NCI-H2081 (cell line): ENCODE measurements around the gene RTP1.
"Not testable (repeated sequence)": the region's sequence is repeated elsewhere in the genome, so short reads cannot be mapped to it uniquely, and the experiment has no call there.

Experiments
- DNase-seq, 2 experiments: peaks; one replicate each; lab custom pipeline; 2025; lab: John Stamatoyannopoulos, UW

Gene RTP1

DNA sequence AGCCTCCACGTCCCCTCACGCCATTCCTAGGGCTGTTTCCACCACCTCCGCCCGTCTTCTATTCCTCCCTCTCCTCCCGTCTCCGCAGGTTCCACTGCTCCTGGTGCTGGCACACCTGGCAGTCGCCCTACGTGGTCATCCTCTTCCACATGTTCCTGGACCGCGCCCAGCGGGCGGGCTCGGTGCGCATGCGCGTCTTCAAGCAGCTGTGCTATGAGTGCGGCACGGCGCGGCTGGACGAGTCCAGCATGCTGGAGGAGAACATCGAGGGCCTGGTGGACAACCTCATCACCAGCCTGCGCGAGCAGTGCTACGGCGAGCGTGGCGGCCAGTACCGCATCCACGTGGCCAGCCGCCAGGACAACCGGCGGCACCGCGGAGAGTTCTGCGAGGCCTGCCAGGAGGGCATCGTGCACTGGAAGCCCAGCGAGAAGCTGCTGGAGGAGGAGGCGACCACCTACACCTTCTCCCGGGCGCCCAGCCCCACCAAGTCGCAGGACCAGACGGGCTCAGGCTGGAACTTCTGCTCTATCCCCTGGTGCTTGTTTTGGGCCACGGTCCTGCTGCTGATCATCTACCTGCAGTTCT, 2.3 kb downstream of the RTP1 start:
- not testable (repeated sequence) for DNase-seq

DNA sequence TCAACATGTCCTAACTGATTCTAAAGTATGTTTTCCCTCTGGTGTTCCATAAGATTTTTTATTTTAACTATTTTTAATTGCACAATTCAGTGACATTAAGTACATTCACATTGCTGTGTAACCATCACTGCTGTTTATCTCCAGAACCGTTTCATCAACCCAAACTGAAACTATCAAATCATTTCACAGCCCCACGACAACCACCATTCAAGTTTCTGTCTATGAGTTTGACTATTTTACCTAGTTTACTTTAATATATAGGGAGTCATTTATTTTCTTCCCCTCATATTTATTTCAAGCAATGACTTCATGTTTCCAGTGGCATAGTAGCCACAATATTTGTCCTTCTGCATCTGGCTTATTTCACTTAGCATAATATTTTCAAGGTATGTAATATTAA, 8.4 kb downstream of the RTP1 start:
- no peak for DNase-seq

DNA sequence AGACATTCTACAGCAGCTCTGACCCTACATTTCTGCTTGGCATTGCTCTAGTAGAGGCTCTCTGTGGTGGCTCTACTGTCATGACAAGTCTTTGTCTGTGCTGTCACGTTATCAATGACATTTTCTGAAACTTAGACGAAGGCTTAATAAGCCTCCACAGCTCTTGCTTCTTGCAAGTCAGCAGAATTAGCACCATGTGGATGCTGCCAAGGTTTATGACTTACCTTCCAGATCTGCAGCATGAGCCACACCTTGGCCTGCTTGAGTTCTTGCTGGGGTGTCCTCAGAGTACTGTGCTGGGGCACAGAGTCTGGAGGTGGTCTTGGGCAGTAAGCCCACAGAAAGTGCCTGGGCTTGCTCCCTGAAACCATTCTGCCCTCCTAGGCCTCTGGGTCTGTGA, 9.8 kb downstream of the RTP1 start:
- DNase-seq = no peak

DNA sequence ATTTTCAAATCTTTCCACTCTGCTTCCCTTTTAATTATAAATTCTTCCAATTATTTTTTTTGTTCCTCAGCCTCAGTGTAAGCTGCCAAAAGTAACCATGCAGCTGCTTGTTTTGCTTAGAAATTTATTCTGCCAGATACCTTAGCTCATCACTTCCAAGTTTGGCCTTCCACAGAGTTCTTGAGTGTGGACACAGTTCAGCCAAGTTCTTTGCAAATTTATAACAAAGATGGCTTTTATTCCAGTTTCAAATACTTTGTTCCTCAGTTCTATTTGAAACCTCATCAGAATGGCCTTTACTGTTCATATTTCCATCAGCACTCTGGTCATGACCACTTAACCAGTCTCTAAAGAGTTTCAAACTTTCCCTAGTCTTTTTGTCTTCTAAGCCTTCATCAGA, 10.3 kb downstream of the RTP1 start:
- no peak for DNase-seq

DNA sequence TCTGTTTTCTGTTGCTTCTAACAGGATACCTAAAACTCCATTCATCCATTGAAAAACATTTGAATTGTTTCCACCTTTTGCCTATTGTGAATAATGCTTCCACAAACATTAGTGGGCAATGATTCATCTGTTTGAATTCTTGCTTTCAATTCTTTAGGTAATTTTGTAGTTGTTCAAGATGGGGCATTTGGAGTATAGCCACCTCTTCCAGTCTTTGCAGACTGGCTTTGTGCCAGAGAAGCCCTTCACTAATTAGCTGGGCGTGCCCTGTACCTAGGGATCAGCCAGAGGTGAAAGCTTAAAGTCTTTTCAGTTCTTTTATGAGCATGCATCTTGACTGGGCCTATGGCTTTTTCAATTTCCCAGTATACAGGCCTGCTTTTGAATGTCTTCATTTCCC, 10.9 kb downstream of the RTP1 start:
- DNase-seq = peak in 1 of 2 experiments; percentile 11

DNA sequence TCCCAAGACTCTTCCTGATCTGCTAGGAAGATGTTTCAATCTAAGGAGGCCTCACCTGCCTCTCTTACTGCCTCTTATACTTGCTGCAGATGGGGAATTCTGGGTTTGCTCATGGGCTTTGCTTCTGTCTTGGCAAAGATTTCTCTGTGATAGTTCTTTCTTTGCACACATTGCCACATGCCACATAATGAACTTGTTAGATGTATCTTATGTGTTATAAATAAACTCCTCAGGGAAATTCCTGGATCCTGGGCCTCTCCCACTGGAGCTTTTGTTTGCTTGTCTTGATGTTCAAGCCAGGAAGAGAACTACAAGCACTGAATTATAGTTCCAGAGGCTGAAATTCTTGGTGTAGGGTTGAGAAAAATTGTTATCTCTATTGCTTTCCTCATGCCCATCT, 12.2 kb downstream of the RTP1 start:
- no peak for DNase-seq

DNA sequence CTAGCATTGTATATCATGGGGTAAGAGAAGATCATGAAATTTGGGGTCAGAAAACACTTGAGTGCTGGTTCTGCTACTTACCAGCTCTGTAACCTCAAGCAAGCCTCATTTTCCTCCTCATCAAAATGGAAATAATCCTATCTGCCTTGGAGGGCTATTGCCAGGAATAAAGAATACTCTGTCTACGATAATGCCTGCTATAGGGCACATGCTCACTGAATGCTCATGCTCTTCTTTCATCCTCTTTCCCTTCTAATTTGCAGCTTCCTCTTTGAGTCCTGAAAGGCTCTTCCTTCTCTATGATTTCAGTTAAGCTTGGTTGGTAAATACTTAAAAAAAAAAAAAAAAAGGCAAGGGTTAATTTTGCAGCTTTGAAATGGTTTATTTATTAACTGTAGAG, 12.8 kb downstream of the RTP1 start:
- DNase-seq = no peak

DNA sequence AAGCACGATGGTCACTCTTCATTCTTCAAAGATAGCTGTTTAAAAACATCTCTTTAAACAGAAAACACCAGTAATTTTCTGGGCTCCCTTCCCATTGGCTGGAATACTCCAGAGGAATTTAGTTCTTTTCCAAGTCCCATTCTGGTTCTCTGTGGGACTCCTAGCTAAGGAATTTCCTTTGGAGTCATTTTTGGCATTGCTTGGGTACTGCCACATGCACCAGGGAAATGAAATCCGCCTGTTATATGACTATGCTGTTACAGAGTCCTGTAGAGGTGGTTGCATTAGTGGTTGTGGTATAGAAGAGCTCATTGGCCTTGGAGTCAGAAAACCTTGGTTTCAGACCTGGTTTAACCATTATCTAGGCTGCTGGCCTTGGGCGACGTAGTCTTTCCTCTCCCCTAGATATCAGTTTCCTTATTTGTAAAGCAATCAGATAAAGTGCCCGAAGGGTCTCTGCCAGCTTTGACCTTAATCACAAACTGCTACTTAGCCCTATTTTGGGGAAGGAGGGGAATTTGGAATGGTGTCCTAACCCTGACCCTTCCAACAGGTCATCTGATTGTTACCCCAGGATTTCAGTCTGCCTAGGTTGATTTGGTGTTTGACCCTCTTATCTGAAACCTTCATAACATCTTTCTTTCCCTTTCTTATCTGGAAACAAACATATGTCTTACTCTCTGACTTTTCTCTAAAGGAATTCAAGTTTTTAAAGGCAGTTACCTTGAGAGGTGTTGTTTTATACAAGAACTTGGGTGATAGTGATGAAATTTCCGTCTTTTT, 13.4 kb downstream of the RTP1 start:
- no peak for DNase-seq

DNA sequence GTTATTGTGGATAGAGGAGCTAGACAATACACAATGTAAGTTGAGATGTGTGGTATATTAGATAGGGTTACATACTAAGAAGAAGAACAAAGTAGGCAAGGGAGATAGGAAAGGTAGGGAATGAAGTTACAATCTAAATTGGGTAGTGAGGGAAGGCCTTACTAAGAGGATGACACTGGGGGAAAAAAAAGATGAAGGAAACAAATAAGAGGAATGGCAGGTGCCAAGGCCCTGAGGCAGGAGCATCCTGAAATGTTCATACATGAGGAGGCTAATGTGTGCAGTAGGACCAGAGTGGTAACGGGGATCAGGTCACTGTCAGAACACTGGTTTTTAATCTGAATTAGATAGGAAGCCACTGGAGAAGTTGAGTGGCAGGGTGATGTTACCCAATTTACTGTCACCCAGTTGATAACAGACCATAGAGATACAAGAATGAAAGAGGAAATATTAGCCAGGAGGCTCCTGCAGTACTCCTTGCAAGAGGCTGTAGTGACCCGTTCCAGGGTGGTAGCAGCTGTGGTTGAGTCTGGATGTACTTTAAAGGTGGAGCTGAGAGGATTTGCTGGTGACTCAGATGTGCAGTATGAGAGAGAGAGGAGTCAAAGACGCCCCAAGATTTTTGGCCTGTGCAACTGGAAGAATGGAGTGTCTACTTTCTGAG, 14.4 kb downstream of the RTP1 start:
- no peak for DNase-seq

DNA sequence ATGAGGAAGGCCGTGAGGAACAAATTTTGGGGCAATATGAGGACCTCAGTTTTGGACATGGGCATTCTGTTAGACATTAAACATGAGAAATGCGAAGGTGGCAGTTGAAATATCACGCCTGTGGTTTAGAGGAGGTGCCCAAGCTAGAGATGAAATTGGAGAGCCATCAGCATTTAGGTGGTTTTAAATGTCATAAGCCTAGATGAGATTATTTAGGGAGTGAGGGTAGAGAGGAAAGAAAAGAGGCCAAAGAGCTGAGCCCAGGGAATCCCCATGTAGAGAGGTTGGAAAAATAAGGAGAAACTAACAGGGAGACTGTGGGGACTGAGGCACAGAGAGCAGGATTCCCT, 14.9 kb downstream of the RTP1 start:
- DNase-seq = no peak

DNA sequence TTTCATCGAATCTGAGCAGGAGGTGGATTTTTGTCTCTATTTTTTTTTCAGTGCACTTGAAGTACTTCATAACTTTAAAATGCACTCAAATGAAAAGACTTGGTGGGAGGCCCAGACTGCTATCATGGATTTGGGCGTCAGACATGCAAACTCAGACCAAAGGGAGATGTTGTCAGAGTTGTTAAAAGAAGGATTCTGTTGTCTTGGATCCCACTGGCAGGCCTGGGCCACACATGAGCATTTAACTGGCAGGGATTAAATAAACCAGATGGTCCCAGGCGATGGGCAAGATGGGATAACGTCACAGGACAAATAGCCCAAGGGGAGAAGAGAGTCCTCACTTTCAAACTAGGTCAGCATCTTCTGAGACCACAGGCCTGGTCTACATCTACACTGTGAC, 15.4 kb downstream of the RTP1 start:
- no peak for DNase-seq

DNA sequence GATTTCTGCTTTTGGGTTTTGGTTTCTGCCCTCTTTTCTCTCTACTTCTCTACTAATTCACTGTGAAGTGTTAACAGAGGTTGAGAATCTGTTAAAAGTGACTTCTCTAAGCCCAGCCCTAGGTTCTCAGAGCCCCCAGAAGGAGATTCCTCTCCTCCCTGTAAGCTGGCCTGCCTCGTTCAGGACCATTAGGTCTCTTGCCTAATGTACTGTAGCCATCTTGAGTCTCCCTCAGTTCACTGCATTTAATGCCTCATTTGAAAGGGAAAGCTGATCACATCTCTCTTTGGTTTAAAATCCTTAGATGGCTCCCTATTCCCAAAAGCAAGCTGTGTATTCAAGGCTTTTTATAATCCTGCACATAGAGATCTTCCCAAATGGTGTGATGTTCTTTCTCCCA, 16.3 kb downstream of the RTP1 start:
- no peak for DNase-seq

DNA sequence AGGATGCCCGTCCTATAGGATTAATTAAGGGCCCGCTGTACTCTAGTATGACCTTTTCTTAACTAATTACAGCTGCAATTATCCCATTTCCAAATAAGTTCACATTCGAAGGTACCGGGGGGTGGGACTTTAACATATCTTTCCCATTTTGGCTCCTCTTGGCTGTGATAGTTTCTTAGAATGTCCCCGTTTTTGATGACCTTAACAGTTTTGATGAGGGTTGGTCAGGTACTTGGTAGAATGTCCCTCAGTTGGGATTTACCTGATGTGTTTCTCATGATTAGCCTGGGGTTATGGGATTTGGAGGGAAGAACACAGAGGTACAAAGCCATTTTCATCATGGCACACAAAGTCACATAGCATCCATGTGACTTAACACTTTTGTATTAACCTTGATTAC, 18.2 kb downstream of the RTP1 start:
- no peak for DNase-seq

DNA sequence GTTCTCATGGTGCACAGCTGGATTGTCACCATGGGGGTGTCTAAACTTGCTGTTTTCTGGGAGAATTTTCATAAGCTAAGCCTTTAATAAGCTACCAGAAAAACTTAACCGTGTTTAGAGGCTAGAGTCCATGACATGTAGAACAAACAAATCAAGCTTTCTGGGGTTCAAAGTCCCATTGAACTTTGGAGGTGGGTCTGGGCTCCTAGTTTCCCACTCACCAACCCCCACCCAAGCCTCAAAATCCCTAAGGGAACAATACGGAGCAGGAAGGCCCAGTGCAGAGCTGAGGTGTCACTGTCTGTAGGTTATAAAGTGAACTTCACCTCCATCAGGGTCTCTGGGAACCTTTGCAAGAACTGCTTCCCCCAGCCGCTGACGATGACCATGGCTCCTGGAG, 25.5 kb downstream of the RTP1 start:
- DNase-seq = no peak

DNA sequence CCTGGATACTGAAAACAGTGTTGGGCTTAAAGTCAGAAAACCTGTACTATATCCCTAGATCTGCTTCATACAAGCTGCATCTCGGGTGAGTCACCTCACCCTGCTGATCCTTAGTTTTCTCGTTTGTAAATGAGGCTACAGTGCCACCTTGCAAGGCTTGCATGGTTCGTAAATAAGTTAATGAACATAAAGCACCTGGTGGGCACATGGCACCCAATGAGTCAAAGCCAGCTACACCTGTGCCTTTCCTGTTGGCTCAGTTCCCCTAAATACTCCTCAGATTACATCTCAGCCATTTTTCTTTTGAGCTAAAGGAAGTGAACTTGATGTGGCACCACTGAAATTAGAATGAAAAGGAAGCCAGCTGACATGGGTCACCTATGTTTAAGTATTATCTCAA, 26.5 kb downstream of the RTP1 start:
- DNase-seq = no peak

DNA sequence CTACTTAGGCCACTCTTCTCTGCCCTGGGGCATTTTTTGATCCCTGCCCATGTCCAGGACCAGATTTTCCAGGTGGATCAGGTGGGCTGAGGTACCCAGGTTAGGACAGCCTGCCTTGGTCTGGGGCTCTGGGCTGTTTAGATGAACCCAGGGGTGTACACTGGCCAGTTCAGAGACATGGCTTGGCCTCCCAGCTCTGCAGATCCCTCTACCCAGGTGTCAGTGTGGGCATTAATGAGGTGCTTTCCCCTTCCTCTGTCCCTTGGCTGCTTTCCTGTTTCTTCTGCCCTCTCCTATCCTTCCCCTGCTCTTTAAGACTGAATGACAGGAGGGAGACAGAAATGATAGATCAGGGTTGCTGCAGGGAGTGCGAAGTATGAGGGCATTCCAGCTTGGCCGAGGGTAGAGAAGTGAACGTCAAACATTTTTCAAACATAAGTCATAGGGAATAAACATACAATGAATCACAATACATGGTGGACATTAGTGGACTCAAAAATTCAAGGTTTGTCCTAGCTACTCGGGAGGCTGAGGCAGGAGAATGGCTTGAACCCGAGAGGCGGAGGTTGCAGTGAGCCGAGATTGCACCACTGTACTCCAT, 30.5 kb downstream of the RTP1 start:
- DNase-seq = no peak

DNA sequence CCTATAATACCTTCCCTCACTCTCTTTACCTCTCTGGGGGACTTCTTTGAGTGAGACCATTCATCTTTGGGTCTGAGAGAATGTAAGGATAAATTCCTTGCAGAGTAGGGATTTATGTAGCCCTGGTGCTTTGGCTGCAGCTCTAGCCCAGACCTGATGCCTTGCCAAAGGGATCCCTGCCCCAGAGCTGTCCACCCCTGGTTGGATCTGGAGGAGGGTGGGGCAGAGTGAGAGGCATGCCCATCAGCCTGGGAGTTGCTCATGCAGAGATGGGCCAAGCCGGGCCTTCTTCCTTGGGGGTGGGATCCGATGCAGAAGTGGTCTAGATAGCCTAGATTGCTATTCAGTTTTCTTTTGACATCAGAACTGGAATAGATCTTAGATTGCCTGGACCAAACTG, 31.5 kb downstream of the RTP1 start:
- no peak for DNase-seq

DNA sequence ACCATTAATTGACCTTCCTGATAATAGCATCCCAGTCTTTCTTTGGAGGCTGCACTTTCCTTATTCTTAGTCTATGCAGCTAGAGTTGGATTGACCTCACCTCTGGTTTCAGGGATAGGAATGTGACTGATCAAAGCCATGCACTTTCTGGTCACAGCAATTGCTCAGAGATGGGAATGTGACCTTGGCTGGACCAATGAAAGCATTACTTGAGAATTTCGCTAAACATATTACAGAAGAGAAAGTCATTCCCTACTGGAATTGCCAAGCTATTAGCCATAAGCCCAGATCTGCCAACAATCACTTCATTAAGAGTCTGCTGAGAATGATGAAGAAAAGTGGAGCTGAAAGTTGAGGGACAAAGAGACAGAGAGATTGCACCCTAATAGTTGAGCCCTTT, 32.7 kb downstream of the RTP1 start:
- no peak for DNase-seq

DNA sequence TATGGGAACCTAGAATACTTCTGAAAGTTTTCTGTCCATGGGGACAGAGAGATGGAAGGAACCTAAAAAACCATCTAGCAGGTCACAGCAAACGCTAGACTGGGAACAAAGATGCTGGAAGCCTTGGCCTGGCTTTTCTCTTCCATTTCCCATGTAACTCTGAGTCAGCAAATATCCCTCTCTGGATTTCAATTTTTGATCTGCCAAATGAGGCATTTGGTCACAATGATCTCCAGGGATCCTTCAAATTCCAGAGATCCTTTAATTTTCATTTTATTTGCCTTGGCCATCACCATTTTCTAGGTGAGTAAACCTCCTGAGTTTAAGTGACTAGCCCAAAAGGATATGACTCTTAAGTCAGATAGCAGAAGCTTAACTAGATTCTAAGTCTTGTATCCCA, 39.7 kb downstream of the RTP1 start:
- no peak for DNase-seq

DNA sequence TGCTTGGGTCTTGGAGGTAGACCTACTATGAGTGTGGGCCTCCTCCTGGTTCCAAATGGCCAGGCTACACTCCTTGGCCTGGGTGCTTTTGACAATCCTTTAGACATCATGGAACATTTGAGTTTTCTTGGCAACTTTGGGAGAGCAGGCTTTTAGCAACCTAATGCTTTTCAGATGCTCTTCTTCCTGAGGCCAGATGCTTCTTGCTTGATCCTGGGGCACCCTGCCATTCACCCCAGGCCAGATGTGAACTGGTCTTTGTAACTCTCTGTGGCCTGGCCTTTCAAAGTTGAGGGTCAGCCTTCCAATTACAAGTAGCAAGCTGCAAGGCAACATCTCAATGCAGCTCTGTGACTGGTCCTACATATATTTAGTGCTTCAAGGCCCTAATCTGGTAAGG, 40.5 kb downstream of the RTP1 start:
- no peak for DNase-seq

DNA sequence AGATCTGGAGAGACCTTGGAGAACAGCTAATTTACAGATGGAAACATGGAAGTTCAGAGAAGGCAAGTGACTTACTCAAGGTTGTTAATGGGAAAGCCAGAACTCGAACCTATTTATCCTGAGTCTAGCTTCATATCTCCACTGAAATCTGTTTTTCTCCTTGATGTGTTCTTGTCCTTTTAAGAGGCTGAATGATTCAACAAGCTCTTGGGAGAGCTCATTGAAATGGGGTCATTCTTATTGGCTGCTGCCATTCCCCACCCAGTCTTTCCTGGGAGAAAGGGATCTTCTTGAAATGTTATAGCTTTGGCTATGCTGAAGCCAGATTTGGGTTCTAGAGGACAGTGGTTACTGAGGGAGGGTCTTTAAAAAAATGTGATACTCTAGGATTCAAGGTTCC, 41.0 kb downstream of the RTP1 start:
- no peak for DNase-seq

DNA sequence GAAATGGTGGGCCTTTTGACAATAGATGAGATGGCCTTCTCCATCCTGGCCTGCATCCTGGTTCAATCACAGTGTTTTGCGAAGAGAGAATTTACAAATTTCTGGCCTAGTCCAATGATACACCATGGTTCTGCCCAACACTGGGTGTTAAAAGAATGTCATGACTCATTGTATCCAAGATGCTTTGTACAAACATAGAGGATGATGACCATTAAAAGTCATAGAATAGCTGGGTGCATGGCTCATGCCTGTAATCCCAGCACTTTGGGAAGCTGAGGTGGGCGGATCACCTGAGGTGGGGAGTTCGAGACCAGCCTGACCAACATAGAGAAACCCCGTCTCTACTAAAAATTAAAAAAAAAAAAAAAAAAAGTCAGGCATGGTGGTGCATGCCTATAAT, 41.5 kb downstream of the RTP1 start:
- not testable (repeated sequence) for DNase-seq

DNA sequence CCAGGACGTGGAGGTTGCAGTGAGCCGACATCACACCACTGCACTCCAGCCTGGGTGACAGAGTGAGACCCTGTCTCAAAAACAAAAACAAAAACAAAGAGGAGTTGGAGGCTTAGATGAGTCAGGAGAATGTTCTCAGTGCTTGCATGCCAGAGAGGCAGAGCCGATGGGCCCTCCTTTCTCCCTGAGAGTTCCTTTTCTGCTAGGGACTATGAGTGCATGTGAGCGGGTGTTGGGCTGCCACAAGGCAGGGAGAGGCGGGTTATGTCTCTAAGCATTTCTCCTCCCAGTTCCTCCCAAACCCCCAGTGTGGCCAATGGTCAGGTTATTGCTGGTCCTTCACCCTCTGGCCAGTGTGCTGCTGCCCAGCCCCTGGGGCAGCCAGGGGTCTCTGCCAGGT, 45.1 kb downstream of the RTP1 start:
- no peak for DNase-seq
